GM12864 (cell line): ENCODE data around the gene ADAMTS19.

ENCODE experiments used
- DNase-seq: peaks from one replicate; pipeline ENCODE4 v3.0.0-alpha.2; 2011; ENCODE audit warnings: low read depth
- H3K4me3 ChIP-seq: 2 replicates; pipeline ENCODE4 v1.5.1; 2011; ENCODE audit warnings: mild to moderate bottlenecking, low read depth, low read length, control low read depth
- CTCF ChIP-seq: IDR thresholded peaks from 2 replicates; pipeline ENCODE4 v1.5.1; 2011; ENCODE audit warnings: low read depth, mild to moderate bottlenecking, moderate library complexity, low read length, control low read depth, inconsistent platforms; ENCODE audit errors: missing control alignments

The ADAMTS19 gene

GRCh38 chr5:129724647-129725046, 264.5 kb downstream of the ADAMTS19 start:
- no peak overlapping the region for H3K4me3 ChIP-seq
- no peak for DNase-seq
- TF ChIP-seq CTCF = no peak

GRCh38 chr5:129739773-129740172, 279.7 kb downstream of the ADAMTS19 start:
- no peak for TF ChIP-seq CTCF
- no peak overlapping the region for H3K4me3 ChIP-seq
- no peak for DNase-seq

- TF ChIP-seq CTCF = no peak
- H3K4me3 ChIP-seq = no peak overlapping the region
These were observed 283.6 kb downstream of the ADAMTS19 start for GRCh38 chr5:129743541-129744187.

GRCh38 chr5:129745997-129746396, 285.9 kb downstream of the ADAMTS19 start:
- DNase-seq = no peak
- no peak for TF ChIP-seq CTCF
- H3K4me3 ChIP-seq = no peak overlapping the region

More at GRCh38 chr5:129743541-129744187, 283.6 kb downstream of the ADAMTS19 start:
- DNase-seq = no peak

- DNase-seq = no peak
- no peak overlapping the region for H3K4me3 ChIP-seq
- no peak for TF ChIP-seq CTCF
These were observed 286.8 kb downstream of the ADAMTS19 start for GRCh38 chr5:129746876-129747275.

GRCh38 chr5:129747572-129748407, 287.7 kb downstream of the ADAMTS19 start, which contains the start of gene MINAR2:
Gene MINAR2 (plus strand): TSS chr5:129748094. CDS start chr5:129748191, 97 bp downstream.
- DNase-seq = no peak
- H3K4me3 ChIP-seq = no peak within 1 kb of the TSS
- TF ChIP-seq CTCF = no peak
